Nucleus accumbens (tissue), 56 donors: ENCODE measurements around the gene CRIP2.

Source experiments
- DNase-seq, 56 donors: peaks; one replicate each; lab custom pipeline; 2025; lab: John Stamatoyannopoulos, UW

The CRIP2 gene

DNA sequence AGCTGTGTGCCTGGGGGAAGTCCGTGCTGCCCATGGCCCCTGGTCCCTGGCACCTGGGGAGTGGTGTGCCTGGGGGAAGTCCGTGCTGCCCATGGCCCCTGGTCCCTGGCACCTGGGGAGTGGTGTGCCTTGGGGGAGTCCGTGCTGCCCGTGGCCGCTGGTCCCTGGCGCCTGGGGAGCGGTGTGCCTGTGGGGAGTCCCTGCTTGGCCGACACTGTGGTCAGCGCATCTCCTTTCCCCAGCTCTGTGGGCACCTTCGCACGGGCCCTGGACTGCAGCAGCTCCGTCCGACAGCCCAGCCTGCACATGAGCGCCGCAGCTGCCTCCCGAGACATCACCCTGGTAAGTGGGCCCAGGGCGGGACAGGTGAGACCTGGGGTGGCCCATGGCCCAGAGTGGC, 14.5 kb upstream of the CRIP2 start:
- DNase-seq: no peak

DNA sequence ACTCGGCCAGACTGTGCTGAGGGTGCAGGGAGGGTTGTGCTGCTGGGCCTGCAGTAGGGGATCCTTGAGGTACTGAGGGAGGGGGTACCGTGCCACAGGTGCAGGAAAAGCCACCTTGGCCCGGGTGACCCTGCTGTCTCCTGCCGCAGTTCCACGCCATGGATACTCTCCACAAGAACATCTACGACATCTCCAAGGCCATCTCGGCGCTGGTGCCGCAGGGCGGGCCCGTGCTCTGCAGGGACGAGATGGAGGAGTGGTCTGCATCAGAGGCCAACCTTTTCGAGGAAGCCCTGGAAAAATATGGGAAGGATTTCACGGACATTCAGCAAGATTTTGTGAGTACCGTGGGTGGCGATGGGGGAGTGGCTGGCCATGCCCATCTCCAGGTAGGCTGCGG, 14.0 kb upstream of the CRIP2 start:
- no peak for DNase-seq

DNA sequence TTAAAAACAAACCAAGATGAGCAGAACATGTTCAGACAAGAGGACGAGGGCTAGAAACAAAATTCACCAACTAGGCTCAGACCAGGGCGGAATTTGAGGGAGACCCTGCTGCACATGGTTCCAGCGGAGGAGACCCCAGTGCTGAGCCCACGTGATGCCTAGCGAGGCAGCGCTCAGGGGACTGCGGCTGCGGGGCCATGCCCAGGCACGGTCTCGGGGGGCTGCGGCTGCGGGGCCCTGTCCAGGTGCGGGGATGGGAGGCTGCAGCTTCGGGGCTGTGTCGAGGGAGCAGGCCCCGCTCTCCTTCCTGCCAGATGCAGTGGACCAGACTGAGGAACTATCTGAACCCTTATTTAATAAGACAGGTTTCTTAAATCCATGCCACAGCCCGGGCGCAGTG, 12.7 kb upstream of the CRIP2 start:
- no peak for DNase-seq

DNA sequence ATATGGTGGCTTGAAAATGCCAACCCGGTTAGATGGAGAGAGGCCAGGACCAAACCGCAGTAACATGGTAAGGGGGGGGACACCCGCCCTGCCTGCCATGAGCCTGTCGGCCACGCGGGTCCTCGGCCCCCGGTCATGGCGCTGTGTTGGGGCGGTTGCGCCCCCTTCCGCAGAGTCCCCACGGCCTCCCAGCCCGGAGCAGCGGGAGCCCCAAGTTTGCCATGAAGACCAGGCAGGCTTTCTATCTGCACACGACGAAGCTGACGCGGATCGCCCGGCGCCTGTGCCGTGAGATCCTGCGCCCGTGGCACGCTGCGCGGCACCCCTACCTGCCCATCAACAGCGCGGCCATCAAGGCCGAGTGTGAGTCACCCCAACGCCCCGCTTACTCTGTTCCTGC, 10.1 kb upstream of the CRIP2 start:
- no peak for DNase-seq

DNA sequence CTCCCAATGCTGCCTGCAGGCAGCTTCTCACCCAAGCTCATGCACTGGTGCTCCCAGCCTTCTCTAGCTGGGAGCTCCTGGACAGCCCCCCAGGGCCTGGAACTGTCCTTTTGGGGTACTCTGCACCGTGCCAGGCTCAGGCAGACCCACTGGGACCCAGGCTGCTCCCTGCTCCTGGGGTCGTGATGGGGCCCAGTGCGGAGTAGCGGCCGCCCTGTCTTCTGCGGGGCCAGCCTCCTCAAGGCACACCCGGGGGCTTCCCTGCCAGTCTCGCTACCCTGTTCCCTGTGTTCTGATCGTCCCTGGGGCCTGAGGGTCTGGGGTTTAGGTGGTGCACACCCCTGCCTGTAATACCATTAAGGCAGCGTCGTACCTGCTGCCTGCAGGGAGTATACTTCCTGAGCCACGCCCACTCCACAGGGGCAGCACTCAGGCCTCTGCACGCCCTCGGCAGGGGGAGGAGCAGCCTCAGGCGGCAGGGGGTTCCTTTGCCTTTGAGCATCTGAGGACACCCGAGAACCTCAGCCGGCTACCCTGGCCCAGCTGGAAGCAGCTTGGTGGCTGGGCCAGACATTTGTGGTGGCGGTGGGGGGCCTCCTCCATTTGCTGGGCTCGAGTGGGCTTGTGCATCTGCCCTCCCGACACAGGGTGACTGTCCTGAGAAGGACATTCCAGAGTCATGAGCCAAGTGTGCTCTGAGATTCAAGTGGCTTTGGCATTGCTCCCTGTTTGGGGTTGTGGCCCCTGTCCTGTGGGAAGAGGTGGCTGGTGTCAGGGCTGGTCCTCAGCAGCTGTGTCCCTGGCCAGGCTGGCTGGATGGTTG, 9.2 kb upstream of the CRIP2 start:
- no peak for DNase-seq

DNA sequence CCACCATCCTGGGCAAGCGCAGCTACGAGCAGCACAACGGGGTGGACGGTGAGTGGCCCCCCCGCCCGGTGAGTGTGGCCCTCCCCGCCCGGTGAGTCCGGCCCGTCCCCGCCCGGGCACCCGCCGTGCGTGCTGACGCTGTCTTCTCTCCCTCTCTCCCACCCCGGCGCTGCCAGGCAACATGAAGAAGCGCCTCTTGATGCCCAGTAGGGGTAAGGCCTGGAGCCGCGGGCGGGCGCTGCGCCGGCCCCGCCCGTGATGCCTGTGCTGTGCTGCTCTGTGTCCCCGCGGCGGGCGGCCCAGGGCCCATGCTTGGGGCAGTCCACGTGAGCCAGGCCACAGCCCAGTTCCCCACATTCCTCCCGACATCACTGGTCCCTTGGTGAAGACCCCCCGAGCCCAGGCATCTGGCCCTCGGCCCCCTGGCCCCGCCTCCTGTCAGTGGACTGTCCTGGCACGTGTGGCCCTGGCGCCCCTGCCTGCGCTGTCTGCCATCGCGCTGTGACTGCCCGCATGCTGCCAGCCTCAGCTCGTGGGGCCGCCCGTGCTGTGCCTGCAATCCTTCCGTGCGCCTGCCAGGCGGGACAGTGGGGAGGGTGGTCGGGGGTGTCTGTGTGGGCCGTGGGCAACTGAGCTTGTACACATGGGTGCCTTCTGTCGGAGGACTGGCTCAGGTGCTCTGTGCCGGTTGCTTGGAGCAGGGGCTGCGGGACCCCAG, 7.9 kb upstream of the CRIP2 start:
- DNase-seq: no peak

DNA sequence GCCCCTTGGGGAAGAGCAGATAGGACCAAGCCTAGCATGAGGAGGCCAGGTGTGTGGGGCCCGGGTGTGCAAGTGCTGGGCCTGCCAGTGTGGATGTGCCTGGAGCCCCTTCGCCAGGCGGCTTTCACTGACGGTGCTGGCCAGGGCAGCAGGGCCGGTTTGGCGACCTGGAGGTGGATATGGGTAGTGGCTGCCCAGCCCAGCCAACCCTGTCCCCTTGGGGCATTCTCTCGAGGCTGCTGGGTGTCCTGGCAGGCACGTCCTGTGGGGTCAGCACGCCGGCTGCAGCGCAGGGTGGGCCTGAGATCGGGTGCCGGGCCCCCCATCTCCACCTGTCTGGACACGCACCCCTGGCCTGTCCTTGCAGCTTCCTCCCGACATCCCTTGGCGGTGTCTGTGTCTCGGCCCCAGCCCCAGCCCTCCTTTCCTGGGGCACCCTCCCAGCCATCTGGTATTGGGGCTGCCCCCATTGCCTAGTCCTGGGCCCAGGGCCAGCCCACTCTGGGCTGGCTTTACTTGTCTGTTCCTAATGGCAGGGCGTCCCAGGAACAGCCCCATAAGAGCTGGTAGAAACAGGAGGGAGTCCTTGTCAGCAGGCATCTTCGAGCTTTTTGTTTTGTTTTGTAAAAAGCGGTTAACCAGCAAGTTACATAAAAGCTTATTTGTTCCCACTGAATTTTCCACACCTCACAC, 7.2 kb upstream of the CRIP2 start:
- no peak for DNase-seq

DNA sequence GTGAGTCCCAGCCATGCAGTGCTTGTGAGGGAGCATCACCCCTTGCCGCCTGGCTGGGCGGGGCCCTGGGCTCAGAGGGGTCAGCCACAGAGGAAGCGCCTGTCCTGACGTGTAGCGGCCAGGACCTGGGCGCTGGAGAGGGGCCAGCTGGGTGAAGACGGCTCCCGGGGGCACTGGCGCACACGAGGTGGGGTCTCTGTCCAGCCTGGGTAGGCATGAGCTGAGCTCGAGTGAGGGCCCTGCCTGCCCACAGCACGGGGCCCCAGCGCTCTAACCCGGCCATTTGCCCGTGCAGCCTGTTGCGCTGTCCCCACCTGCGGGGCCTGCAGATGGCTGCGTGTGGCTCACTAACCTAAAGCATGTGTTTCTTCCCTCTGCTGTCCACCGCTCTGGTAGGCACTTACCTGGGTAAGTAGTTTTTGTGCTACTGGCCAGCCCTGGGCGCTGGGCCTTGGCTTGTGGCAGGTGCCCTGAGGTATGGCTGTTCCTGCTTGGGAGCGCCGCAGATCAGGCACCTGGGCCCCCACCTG, 6.6 kb upstream of the CRIP2 start:
- no peak for DNase-seq

DNA sequence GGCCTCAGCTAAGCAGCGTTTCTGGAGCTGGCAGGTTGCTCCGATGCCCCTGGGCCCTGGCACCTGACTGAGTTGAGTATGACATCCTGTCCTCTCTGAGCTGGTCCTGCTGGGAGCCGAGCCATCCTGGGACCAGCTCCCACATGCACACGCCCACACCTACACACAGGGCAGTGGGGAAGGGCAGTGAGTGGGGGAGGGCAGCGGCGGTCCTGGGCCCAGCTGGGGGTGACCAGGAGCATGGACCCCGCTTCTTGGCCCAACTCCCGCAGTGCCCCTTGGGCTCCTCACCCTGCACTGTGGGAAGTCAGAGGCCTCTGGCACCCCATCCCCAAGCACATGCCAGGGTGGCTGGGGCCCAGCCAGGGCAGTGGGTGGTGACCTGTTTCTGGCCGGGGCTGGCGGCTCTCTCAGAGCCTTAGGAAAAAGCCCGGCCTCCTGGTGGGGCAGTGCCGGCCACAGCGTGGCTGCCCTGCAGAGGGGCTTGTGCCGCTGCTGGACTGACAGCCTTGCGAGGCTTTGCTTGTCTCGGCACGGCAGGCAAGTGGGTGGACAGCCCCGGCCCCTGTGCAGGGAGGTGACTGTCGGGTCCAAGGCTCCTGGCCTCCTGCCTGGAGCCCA, 5.9 kb upstream of the CRIP2 start:
- DNase-seq: peak in 10 of 56 donors; percentile 19 to 52 (median 36)

DNA sequence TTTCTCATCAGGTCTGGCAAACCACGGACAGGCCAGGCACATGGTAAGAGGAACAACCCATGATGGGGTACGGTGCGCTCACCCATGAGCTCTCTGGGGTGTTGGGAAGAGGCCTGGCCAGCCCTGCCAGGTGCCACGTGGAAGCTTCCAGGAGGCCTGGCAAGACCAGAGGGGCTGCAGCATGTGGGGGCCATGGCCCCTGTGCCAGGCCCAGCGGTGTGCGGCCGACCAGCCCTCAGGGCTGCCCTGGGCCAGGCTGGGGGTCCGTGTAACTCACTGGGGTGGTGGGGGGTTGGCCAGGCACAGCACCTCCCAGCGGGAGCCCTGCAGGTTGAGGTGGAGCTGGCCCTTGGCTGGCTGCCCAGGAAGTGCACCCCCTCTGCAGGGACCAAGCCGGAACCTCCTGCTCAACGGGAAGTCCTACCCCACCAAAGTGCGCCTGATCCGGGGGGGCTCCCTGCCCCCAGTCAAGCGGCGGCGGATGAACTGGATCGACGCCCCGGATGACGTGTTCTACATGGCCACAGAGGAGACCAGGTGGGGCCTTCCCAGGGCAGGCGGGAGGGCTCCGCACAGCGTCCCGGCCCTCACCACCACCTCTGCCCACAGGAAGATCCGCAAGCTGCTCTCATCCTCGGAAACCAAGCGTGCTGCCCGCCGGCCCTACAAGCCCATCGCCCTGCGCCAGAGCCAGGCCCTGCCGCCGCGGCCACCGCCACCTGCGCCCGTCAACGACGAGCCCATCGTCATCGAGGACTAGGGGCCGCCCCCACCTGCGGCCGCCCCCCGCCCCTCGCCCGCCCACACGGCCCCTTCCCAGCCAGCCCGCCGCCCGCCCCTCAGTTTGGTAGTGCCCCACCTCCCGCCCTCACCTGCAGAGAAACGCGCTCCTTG, 4.9 kb upstream of the CRIP2 start:
- DNase-seq: no peak

DNA sequence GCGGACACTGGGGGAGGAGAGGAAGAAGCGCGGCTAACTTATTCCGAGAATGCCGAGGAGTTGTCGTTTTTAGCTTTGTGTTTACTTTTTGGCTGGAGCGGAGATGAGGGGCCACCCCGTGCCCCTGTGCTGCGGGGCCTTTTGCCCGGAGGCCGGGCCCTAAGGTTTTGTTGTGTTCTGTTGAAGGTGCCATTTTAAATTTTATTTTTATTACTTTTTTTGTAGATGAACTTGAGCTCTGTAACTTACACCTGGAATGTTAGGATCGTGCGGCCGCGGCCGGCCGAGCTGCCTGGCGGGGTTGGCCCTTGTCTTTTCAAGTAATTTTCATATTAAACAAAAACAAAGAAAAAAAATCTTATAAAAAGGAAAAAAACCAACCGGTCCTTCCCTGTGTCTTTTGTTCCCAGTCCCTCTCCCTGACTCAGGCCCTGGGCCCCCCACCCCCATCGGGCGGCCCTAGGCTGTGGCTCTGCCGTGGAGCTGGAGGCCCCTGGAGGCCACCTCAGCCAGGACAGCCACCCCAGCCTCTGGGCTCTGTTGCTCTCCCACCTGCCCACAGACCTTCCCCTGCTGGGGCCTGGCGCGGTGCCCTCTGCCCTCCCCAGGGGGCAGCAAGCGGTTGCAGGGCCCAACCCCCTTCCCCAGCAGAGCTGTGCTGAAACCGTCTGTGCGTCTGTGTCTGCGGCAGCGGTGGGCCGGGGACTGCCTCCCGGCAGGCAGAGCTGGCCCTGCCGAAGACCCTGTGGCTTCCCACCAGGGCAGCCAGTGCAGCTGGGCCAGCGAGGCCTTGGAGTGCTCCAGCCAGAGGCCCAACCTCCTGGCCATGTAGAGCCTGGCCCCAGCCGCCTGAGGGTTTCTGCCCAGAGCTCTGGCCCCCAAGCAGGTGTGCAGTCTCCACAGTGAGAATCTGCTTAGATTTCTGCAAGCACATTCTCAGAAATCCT, 4.0 kb upstream of the CRIP2 start:
- no peak for DNase-seq

DNA sequence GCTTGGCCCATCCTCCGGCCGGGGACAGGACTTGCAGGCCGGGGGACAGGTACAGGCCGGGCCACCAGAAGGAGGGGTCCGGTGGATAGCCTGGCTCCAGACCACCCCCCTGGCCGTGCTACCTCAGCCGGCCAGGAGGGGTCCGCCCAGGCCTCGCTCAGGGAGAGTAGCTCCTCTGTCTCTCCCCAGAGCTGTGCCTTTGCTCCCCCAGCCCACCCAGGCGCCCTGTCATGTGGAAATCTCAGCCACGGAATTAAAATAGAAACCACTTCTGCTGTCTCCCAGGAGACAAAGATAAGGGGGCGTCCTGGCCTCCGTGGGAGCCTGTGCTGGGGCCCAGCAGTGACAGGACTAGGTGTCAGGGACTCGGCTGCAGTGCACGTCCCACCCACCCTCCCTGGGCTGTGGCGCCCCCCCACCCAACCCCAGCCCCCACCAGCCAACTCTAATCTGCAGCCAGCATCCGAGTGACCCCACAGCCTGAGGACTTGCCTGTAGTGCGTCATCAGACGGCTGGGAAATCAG, 3.3 kb upstream of the CRIP2 start:
- DNase-seq: peak in 27 of 56 donors; percentile 13 to 65 (median 37)

DNA sequence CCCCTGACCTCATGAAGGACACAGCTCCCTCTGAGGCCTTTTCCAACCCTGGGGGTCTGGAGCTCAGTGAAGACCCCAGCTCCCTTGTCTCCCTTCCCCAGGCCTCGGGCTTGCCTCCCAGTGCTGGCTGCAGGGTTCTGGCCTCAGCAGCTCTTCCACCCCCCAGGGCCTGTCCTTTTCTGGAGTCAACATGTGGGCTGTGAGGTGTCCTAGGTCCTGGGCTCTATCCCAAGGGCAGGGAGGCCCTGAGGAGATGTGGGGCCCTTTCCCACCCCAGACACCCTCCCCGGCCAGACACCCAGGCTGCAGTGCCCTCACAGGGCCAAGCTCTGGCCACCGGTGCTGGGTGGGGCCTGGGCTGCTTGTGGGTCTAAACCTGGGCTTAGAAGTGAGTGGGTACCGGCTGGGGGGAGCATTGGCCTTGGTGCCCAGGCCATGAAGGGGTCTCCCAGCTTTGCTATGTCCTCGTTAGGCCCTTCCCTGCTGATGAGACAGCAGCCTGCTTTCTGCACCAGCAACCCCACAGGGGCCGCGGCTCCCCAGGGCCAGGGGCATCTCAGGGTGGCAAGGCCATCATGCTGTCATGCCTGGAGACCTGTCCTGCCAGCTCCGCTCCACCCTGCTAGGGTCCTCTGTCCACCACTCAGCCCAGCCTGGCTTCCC, 2.7 kb upstream of the CRIP2 start:
- DNase-seq: no peak

DNA sequence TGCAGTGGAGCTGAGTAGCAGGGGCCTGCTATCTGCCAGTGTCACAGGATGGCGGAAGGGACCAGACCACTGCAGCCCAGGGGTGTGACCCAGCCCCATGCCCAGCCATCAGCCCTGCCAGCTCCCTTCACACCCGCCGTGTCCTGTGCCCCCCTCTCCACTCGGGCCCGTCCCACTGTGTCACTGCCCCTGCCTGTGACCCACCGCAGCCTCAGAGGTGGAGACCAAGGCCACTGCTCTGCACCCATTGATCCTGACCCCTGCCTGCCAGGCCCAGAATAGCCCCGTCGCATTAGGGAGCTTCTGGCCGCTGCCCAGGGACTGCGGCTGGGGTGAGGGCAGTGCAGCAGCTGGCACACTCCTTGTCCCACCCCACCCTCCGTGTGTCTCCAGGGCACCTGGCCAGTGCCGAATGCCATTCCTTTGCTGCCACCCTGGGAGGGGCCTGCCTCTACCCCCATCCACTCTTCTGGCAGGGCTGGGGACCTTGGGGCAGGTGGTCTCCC, 2.1 kb upstream of the CRIP2 start:
- DNase-seq: no peak

DNA sequence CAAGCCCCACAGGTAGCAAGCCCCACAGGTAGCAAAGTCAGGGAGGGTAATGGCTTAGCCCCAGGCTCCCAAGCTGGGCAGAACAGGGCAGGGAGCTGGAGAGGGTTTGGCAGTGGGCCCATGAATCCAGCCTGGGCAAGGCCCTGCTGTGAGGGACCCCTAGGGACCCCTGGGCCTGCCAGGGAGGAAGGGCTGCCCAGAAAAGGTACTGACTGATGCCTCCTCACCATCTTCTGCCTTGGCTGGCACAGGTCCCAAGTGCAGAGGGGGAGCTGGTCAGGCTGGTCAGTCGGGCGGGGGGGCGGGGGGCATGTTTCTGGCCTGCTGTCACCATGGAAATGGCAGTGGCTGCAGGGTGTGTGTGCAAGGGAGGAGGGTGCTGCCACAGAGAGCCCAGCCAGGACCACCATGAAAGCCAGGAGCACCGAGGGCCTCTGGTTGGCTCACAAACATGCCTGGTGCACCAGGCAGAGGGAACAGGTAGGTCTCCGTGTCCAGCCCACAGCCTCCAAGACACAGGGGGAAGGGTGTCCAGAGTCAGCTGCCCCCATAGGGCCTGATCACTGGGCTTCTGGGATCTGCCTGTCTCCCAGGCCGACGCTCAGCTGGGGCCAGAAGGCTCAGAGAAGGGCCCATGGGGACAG, 1.5 kb upstream of the CRIP2 start:
- peak in 3 of 56 donors; percentile 11 to 35 (median 28) for DNase-seq

DNA sequence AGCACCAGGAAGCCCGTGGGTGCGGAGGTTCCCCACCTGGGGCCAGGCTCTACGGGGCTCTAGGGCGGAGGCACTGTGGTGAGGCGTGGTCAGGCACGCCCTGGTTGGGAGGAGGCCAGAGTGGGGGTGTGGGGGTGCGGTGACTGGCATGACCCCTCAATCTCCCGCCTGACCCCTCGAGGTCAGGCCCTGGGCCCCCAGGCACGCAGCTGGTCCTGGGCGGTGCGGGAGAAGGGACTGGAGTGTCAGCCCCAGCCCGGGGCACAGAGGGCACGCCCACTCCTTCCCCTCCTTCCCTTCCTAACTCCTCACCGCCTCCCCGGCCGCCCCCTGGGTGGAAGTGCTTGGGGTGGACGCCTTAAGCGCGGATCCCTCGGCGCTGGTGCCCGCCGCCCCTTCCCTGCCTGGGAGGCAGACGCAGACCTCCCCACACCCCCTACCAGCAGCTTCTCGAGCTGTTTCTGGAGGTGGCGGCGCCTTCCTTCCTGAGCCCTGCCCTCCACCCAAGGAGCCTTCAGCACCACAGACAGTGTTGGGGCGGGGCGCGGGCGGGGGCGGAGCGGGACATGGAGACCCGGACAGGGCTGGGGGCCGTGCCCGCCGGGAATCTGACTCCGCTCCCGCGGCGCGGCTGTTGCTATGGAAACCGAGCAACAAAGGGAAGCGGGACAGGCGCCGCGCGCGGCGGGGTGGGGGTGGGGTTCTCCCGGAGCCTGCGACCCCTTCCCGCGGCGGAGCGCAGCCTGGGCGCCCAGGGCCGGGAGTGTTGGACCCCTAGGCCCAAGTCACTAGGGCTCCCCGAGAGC, 741 bp upstream of the CRIP2 start:
- peak in 50 of 56 donors; percentile 14 to 85 (median 50) for DNase-seq
